Activated effector memory CD4-positive, alpha-beta T cell treated with anti-CD3 and anti-CD28 coated beads, Interleukin-2, amount 50 U/mL, for 16 hours (primary cell): ENCODE measurements around the gene SDHB.

Experiments used
- DNase-seq: peaks from one replicate; pipeline ENCODE4 v3.0.0-alpha.2; 2020

SDHB gene

GRCh38 chr1:17053685-17054410 is at the start of gene SDHB:
TSS of gene SDHB (minus strand) at chr1:17054032. CDS start at chr1:17054019, 13 bp downstream.
- peak; percentile 100 for DNase-seq

- DNase-seq: no peak
These were observed 48.4 kb upstream of the SDHB start for GRCh38 chr1:17102232-17102631.

GRCh38 chr1:17101261-17101660 is 47.4 kb upstream of the SDHB start:
- DNase-seq: no peak

GRCh38 chr1:17099616-17100340 is 45.9 kb upstream of the SDHB start:
- DNase-seq: no peak

GRCh38 chr1:17098446-17099317 is 44.9 kb upstream of the SDHB start:
- no peak for DNase-seq

GRCh38 chr1:17097787-17098186 is 44.0 kb upstream of the SDHB start:
- no peak for DNase-seq

GRCh38 chr1:17097147-17097546 is 43.3 kb upstream of the SDHB start:
- no peak for DNase-seq

GRCh38 chr1:17096584-17096983 is 42.8 kb upstream of the SDHB start:
- no peak for DNase-seq

GRCh38 chr1:17095141-17095540 is 41.3 kb upstream of the SDHB start:
- no peak for DNase-seq

- DNase-seq: no peak
These were observed 40.8 kb upstream of the SDHB start for GRCh38 chr1:17094664-17095063.

- no peak for DNase-seq
These were observed 40.1 kb upstream of the SDHB start for GRCh38 chr1:17093822-17094393.

- no peak for DNase-seq
These were observed 37.4 kb upstream of the SDHB start for GRCh38 chr1:17091252-17091651.

GRCh38 chr1:17089506-17089905 is 35.7 kb upstream of the SDHB start:
- no peak for DNase-seq

- no peak for DNase-seq
These were observed 32.9 kb upstream of the SDHB start for GRCh38 chr1:17086751-17087150.

GRCh38 chr1:17084787-17085186 is 31.0 kb upstream of the SDHB start:
- DNase-seq: no peak

- DNase-seq: no peak
These were observed 28.9 kb upstream of the SDHB start for GRCh38 chr1:17082761-17083160.

- no peak for DNase-seq
These were observed 27.6 kb upstream of the SDHB start for GRCh38 chr1:17081439-17081838.

GRCh38 chr1:17080880-17081279 is 27.0 kb upstream of the SDHB start:
- DNase-seq: no peak

GRCh38 chr1:17080085-17080759 is 26.4 kb upstream of the SDHB start:
- DNase-seq: no peak

- no peak for DNase-seq
These were observed 25.4 kb upstream of the SDHB start for GRCh38 chr1:17078991-17079868.

- no peak for DNase-seq
These were observed 21.8 kb upstream of the SDHB start for GRCh38 chr1:17075470-17076255.
